ENCODE data around the gene PHB1. TPM values are rescaled to one million over a fixed set of nuclear protein-coding genes. Genes with fewer than 3 reads are reported as not detected.

Gene PHB1
- 70.9 and 85.7 TPM in 2 replicates for total RNA-seq

GRCh38 chr17:49414622-49415350 lies at the start of gene PHB1:
Gene PHB1, minus strand, starts transcription at chr17:49414882. Its CDS starts 1,618 bp downstream, at chr17:49413264.

GRCh38 chr17:49361902-49362722 lies 52.6 kb downstream of the PHB1 start, which contains the start of gene ZNF652:
Gene ZNF652, minus strand, starts transcription at chr17:49362250. Its CDS starts 44,525 bp downstream, at chr17:49317725.

Small RNAs within 50 kb of the gene (small RNA-seq; reads per million reads assigned to genes)
- gene RF00019: not detected

Other genes starting within 250 kb of the PHB1 start
- gene GNGT2, start 204.3 kb downstream of the PHB1 start, total RNA-seq: 0.36 and 0.81 TPM in 2 replicates
- 3.4 TPM in 1 of 2 replicates, not detected in the other for gene ABI3, start 204.2 kb downstream of the PHB1 start, total RNA-seq
- gene PHOSPHO1, start 184.1 kb downstream of the PHB1 start, total RNA-seq: not detected in 2 replicates
- gene ZNF652, start 52.6 kb downstream of the PHB1 start, total RNA-seq: 28.9 and 36.5 TPM in 2 replicates
- gene NGFR, start 80.4 kb upstream of the PHB1 start, total RNA-seq: 0.12 and 0.81 TPM in 2 replicates
- gene NXPH3, start 161.0 kb upstream of the PHB1 start, total RNA-seq: 0.49 and 0.85 TPM in 2 replicates